ENCODE measurements around the gene CNTNAP5. TPM values are rescaled to one million over a fixed set of nuclear protein-coding genes. Genes with fewer than 3 reads are reported as not detected.

Gene CNTNAP5
- total RNA-seq, 2 experiments from 2014 or later: not detected

- no peak overlapping the region for H3K4me3 Mint-ChIP-seq
- ChIA-PET CTCF (no interaction called here), POLR2A (no interaction called here)
- no peak overlapping the region for H3K27ac Mint-ChIP-seq
- H3K9me3 Mint-ChIP-seq: no peaks in the 10 kb centered on the region
- no peaks in the 10 kb centered on the region for H3K27me3 Mint-ChIP-seq
- H3K36me3 Mint-ChIP-seq (ENCODE audit: low read depth): no peaks in the 10 kb centered on the region
- no peak for DNase-seq
- H3K4me1 Mint-ChIP-seq: no peaks in the 10 kb centered on the region
These were observed 412.7 kb downstream of the CNTNAP5 start for GRCh38 chr2:124437811-124438210.

- Mint-ChIP-seq H3K9me3 (peaks cover 15% of the 10 kb centered on the region), H3K27ac (no peak overlapping the region), H3K27me3 (no peaks in the 10 kb centered on the region), H3K36me3 (ENCODE audit: low read depth) (no peaks in the 10 kb centered on the region), H3K4me3 (no peak overlapping the region), H3K4me1 (no peaks in the 10 kb centered on the region)
- POLR2A ChIA-PET: no interaction called here
- no peak for DNase-seq
- CTCF ChIA-PET: interaction anchor here (0.7 kb wide), 1 partner anchor 23 kb away, joined by 3 read pairs; no protein-coding TSS in a partner anchor
These were observed 425.4 kb downstream of the CNTNAP5 start for GRCh38 chr2:124450481-124450880.

GRCh38 chr2:124476291-124476690 lies 451.2 kb downstream of the CNTNAP5 start:
- DNase-seq: no peak
- Mint-ChIP-seq H3K36me3 (ENCODE audit: low read depth) (no peaks in the 10 kb centered on the region), H3K27ac (no peak overlapping the region), H3K4me3 (no peak overlapping the region), H3K9me3 (peaks cover 2% of the 10 kb centered on the region), H3K27me3 (no peaks in the 10 kb centered on the region), H3K4me1 (no peaks in the 10 kb centered on the region)
- ChIA-PET CTCF (no interaction called here), POLR2A (no interaction called here)

- no peaks in the 10 kb centered on the region for H3K27me3 Mint-ChIP-seq
- H3K4me3 Mint-ChIP-seq: no peak overlapping the region
- H3K9me3 Mint-ChIP-seq: peaks cover 2% of the 10 kb centered on the region
- no peaks in the 10 kb centered on the region for H3K4me1 Mint-ChIP-seq
- H3K36me3 Mint-ChIP-seq (ENCODE audit: low read depth): no peaks in the 10 kb centered on the region
- DNase-seq: no peak
- no peak overlapping the region for H3K27ac Mint-ChIP-seq
- ChIA-PET CTCF (no interaction called here), POLR2A (no interaction called here)
These were observed 453.7 kb downstream of the CNTNAP5 start for GRCh38 chr2:124478761-124479160.

GRCh38 chr2:124480958-124481357 lies 455.9 kb downstream of the CNTNAP5 start:
- Mint-ChIP-seq H3K27me3 (no peaks in the 10 kb centered on the region), H3K4me1 (no peaks in the 10 kb centered on the region), H3K4me3 (no peak overlapping the region), H3K9me3 (peaks cover 4% of the 10 kb centered on the region), H3K27ac (no peak overlapping the region), H3K36me3 (ENCODE audit: low read depth) (no peaks in the 10 kb centered on the region)
- no peak for DNase-seq
- POLR2A ChIA-PET: no interaction called here
- CTCF ChIA-PET: no interaction called here

- H3K9me3 Mint-ChIP-seq: peaks cover 4% of the 10 kb centered on the region
- no peaks in the 10 kb centered on the region for H3K27me3 Mint-ChIP-seq
- DNase-seq: no peak
- no peaks in the 10 kb centered on the region for H3K36me3 Mint-ChIP-seq (ENCODE audit: low read depth)
- POLR2A ChIA-PET: no interaction called here
- no peak overlapping the region for H3K27ac Mint-ChIP-seq
- CTCF ChIA-PET: no interaction called here
- no peaks in the 10 kb centered on the region for H3K4me1 Mint-ChIP-seq
- no peak overlapping the region for H3K4me3 Mint-ChIP-seq
These were observed 457.0 kb downstream of the CNTNAP5 start for GRCh38 chr2:124482044-124482443.

GRCh38 chr2:124482551-124482950 lies 457.5 kb downstream of the CNTNAP5 start:
- Mint-ChIP-seq H3K27me3 (no peaks in the 10 kb centered on the region), H3K36me3 (ENCODE audit: low read depth) (no peaks in the 10 kb centered on the region), H3K4me1 (no peaks in the 10 kb centered on the region), H3K4me3 (no peak overlapping the region), H3K9me3 (peaks cover 4% of the 10 kb centered on the region), H3K27ac (no peak overlapping the region)
- ChIA-PET CTCF (no interaction called here), POLR2A (no interaction called here)
- no peak for DNase-seq

GRCh38 chr2:124485659-124486058 lies 460.6 kb downstream of the CNTNAP5 start:
- no peaks in the 10 kb centered on the region for H3K4me1 Mint-ChIP-seq
- H3K27ac Mint-ChIP-seq: no peak overlapping the region
- ChIA-PET CTCF (no interaction called here), POLR2A (no interaction called here)
- no peaks in the 10 kb centered on the region for H3K27me3 Mint-ChIP-seq
- H3K36me3 Mint-ChIP-seq (ENCODE audit: low read depth): no peaks in the 10 kb centered on the region
- H3K4me3 Mint-ChIP-seq: no peak overlapping the region
- H3K9me3 Mint-ChIP-seq: peaks cover 4% of the 10 kb centered on the region
- DNase-seq: no peak

GRCh38 chr2:124489686-124490085 lies 464.6 kb downstream of the CNTNAP5 start:
- Mint-ChIP-seq H3K27ac (no peak overlapping the region), H3K4me3 (no peak overlapping the region), H3K9me3 (peaks cover 2% of the 10 kb centered on the region), H3K36me3 (ENCODE audit: low read depth) (no peaks in the 10 kb centered on the region), H3K27me3 (no peaks in the 10 kb centered on the region), H3K4me1 (no peaks in the 10 kb centered on the region)
- DNase-seq: no peak
- ChIA-PET POLR2A (no interaction called here), CTCF (no interaction called here)

GRCh38 chr2:124501575-124502152 lies 476.6 kb downstream of the CNTNAP5 start:
- ChIA-PET CTCF (no interaction called here), POLR2A (no interaction called here)
- Mint-ChIP-seq H3K36me3 (ENCODE audit: low read depth) (no peaks in the 10 kb centered on the region), H3K9me3 (peaks cover 3% of the 10 kb centered on the region), H3K4me3 (no peak overlapping the region), H3K27me3 (no peaks in the 10 kb centered on the region), H3K27ac (no peak overlapping the region), H3K4me1 (no peaks in the 10 kb centered on the region)
- no peak for DNase-seq

GRCh38 chr2:124514236-124514635 lies 489.1 kb downstream of the CNTNAP5 start:
- H3K9me3 Mint-ChIP-seq: peaks cover 19% of the 10 kb centered on the region
- no peak for DNase-seq
- ChIA-PET CTCF (no interaction called here), POLR2A (no interaction called here)
- H3K4me1 Mint-ChIP-seq: no peaks in the 10 kb centered on the region
- no peaks in the 10 kb centered on the region for H3K36me3 Mint-ChIP-seq (ENCODE audit: low read depth)
- H3K27me3 Mint-ChIP-seq: no peaks in the 10 kb centered on the region
- H3K27ac Mint-ChIP-seq: no peak overlapping the region
- no peak overlapping the region for H3K4me3 Mint-ChIP-seq

- Mint-ChIP-seq H3K36me3 (ENCODE audit: low read depth) (no peaks in the 10 kb centered on the region), H3K27ac (no peak overlapping the region), H3K4me1 (no peaks in the 10 kb centered on the region), H3K27me3 (no peaks in the 10 kb centered on the region), H3K9me3 (peaks cover 20% of the 10 kb centered on the region), H3K4me3 (no peak overlapping the region)
- ChIA-PET CTCF (no interaction called here), POLR2A (no interaction called here)
- no peak for DNase-seq
These were observed 495.9 kb downstream of the CNTNAP5 start for GRCh38 chr2:124520953-124521352.

- Mint-ChIP-seq H3K36me3 (ENCODE audit: low read depth) (no peaks in the 10 kb centered on the region), H3K4me1 (no peaks in the 10 kb centered on the region), H3K9me3 (peaks cover 8% of the 10 kb centered on the region), H3K27ac (no peak overlapping the region), H3K4me3 (no peak overlapping the region), H3K27me3 (no peaks in the 10 kb centered on the region)
- POLR2A ChIA-PET: no interaction called here
- no peak for DNase-seq
- CTCF ChIA-PET: no interaction called here
These were observed 498.0 kb downstream of the CNTNAP5 start for GRCh38 chr2:124523096-124523495.

- no peak overlapping the region for H3K4me3 Mint-ChIP-seq
- DNase-seq: no peak
- ChIA-PET POLR2A (no interaction called here), CTCF (no interaction called here)
- peaks cover 9% of the 10 kb centered on the region for H3K9me3 Mint-ChIP-seq
- no peak overlapping the region for H3K27ac Mint-ChIP-seq
- no peaks in the 10 kb centered on the region for H3K27me3 Mint-ChIP-seq
- no peaks in the 10 kb centered on the region for H3K4me1 Mint-ChIP-seq
- no peaks in the 10 kb centered on the region for H3K36me3 Mint-ChIP-seq (ENCODE audit: low read depth)
These were observed 499.2 kb downstream of the CNTNAP5 start for GRCh38 chr2:124524155-124524915.

Data from activated CD4-positive, alpha-beta memory T cell treated with anti-CD3 and anti-CD28 coated beads, Interleukin-2, amount 10 ng/mL, durations not matched to agents 7 days and 5 days (primary cell).